Rectal smooth muscle tissue (tissue), 1 donor: ENCODE data around the gene EFNA5.
A peak's percentile ranks its signal among the peaks of the same experiment; 100 is the strongest.

Experiments
- H3K27ac ChIP-seq: one replicate; pipeline ENCODE4 v1.7.0; 2013; ENCODE audit warnings: low read depth, low read length, inconsistent platforms
- H3K27me3 ChIP-seq: one replicate; pipeline ENCODE4 v1.7.0; 2013; ENCODE audit warnings: low read length; ENCODE audit not compliant: control insufficient read depth, insufficient read depth
- H3K36me3 ChIP-seq: one replicate; pipeline ENCODE4 v1.7.0; 2013; ENCODE audit warnings: low read length; ENCODE audit not compliant: control insufficient read depth, insufficient read depth
- H3K4me1 ChIP-seq: one replicate; pipeline ENCODE4 v1.7.0; 2013; ENCODE audit warnings: low read length; ENCODE audit not compliant: control insufficient read depth, insufficient read depth
- H3K4me3 ChIP-seq: one replicate; pipeline ENCODE4 v1.7.0; 2013; ENCODE audit warnings: low read length
- H3K9ac ChIP-seq: one replicate; pipeline ENCODE4 v1.7.0; 2013; ENCODE audit warnings: low read length

Gene EFNA5

DNA sequence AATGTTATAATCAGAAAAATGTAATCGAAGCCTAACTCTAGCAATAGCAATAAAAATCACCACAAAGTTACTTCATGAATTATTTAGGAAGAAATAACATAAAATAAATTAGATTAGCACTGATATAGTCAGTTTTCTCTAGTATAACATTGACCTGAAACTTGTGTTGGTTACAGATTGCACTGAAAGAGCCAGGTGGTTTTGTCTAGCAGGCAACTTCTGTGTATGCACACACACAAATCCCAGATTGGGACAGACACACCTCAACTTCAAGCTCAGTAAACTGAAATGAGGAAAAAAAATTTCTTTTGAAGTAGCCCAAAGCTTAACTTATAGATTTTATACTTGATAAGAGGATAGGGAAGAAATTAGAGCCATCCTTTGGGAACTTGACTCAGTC, 129.3 kb downstream of the EFNA5 start:
- H3K36me3 ChIP-seq: no peaks in the 10 kb centered on the region
- H3K27ac ChIP-seq: no peak overlapping the region
- H3K27me3 ChIP-seq: no peaks in the 10 kb centered on the region
- no peak overlapping the region for H3K9ac ChIP-seq
- peaks cover 7% of the 10 kb centered on the region for H3K4me1 ChIP-seq
- no peak overlapping the region for H3K4me3 ChIP-seq

DNA sequence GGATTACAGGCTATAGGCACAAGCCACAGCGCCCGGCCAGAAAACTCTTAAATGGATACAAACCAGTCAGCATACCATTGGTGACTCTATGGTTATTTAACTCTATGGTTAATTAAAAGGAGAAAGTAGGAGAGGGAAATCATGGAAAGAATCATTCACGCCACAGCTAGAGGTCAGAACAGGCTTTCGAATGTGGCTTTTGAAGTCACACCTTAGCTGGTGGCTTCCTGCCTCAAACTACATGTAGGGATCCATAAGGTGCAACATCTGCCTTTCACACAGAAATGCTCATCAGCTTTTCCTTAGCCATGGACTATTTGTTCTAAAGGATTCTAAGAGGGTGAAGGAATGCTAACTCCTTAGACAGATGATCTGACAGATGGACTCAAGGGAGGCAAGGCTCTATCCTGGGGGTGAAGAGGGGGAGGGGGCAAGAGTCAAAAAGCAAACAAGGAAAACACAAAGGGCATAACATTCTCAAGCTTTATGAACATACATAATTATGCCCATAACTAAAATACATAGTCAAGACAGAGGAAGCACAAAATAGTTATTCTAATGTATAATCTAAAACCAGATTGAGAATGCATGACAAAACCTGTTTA, 130.9 kb downstream of the EFNA5 start:
- Histone ChIP-seq H3K4me1 (peaks cover 7% of the 10 kb centered on the region), H3K27ac (no peak overlapping the region), H3K36me3 (no peaks in the 10 kb centered on the region), H3K27me3 (no peaks in the 10 kb centered on the region), H3K4me3 (no peak overlapping the region), H3K9ac (no peak overlapping the region)

DNA sequence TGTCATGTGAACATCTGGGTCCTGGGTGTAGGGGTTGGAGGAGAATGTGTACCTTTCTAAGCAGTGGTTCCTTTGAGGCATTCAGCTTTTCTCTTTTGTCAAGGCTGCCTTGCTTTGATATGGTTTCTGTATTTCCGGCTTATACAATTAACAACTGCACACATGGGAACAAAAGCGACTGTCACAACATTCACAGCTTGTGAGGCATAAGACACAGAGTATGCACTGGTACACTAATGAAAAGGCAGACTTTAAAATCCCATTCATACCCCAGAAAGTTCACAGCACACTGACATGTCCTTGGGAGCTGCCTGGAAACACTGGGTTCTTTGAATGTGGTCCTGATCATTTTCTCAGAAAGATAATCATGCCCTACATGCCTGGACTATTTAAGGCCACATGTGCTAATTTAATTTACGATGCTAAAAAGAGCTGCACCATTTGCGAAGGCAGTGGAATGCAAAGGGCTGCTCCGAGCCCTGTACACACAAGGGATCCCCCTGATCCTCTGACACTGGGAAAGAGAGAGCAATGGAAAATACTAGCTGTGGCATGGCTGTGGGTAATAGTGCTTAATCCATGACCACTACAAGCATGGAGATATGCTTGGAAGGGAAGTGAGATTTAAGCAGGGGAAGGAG, 131.8 kb downstream of the EFNA5 start:
- Histone ChIP-seq H3K4me3 (no peak overlapping the region), H3K36me3 (no peaks in the 10 kb centered on the region), H3K4me1 (peaks cover 3% of the 10 kb centered on the region), H3K9ac (no peak overlapping the region), H3K27ac (peak overlapping the region; percentile 53), H3K27me3 (no peaks in the 10 kb centered on the region)

DNA sequence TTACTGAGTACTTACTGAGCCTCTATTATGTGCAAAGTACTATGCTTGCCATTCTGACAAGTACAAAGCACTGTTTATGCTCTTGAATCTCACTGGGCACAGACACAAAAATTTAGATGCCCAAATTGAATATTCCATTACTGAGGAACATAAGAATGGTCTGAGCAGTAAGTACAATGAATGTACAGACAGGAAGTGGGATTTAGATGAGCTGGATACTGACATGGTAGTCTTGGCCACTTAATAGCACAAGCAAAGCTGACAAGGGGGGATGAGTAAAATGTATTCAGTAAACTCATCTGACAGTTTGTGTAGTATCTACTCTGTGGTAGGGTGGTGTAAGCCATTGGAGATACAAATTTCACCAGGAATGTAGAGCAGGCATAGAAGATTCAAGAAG, 132.4 kb downstream of the EFNA5 start:
- H3K27ac ChIP-seq: peak overlapping the region; percentile 53

DNA sequence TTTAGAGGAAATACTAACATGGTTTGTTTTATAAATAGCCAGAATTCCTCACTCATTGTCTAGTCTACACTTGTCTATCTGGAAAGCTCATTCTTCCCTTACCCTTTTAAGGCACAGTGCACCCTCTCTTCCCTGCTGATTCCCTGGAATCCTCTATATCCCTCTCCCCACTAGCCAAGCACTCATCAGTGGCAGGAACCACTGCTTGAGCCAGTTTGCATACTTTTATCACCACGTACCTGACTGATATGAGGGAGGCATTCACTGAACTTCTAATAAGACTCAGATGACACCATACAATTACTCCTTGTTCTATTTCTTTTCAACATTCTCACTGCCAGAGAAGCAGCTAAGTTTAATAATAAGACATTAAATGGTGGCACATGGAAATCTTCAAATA, 134.9 kb downstream of the EFNA5 start:
- H3K4me1 ChIP-seq: peaks cover 3% of the 10 kb centered on the region
- no peak overlapping the region for H3K9ac ChIP-seq
- no peaks in the 10 kb centered on the region for H3K36me3 ChIP-seq
- H3K27ac ChIP-seq: no peak overlapping the region
- H3K4me3 ChIP-seq: no peak overlapping the region
- no peaks in the 10 kb centered on the region for H3K27me3 ChIP-seq

More for the DNA sequence above, 132.4 kb downstream of the EFNA5 start:
- no peaks in the 10 kb centered on the region for H3K27me3 ChIP-seq
- H3K4me3 ChIP-seq: no peak overlapping the region
- peaks cover 3% of the 10 kb centered on the region for H3K4me1 ChIP-seq
- H3K36me3 ChIP-seq: no peaks in the 10 kb centered on the region
- no peak overlapping the region for H3K9ac ChIP-seq

DNA sequence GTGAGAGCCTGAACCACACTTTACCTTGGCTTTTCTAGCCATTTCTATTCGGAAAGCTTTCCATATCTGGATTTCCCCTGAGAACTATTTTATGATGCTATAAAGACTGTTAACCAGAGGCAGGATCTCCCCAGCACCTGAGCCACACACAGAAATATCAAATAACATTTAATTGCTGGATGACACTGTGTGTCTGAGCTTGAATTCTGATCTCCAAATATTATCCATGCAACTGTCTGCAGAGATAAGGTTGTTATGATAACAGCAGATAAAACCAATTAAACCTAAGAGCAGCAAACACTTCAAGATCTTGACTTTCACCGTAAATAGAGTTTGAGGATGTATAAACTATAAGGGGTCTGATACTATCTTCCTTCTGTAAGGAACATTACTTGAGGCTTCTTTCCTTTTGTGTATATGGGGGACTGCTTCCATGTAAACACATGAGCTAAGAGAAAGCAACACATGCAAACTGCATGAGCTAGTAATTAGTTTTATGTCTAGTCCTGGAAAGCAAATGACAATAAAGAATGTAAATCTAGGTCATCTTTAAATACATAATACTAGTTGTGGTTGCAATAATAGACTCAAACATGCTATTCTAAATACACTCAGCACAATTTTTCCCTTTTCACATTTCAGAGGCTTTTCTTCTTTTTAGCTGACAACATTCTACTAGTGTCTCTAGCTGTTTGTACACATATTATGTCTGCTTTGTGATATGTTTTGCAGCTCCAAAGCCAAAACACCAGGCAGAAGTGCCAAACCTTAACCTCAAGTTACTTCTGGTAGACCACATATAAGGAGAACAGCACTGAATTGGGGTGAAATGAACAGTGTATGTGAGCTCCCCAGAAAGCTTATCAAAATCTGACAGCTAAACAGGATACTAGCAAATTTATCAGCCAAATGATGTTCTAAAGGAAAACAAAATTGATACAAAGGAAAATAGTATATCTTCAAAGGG, 136.5 kb downstream of the EFNA5 start:
- Histone ChIP-seq H3K27me3 (no peaks in the 10 kb centered on the region), H3K36me3 (no peaks in the 10 kb centered on the region), H3K4me1 (peaks cover 3% of the 10 kb centered on the region), H3K4me3 (no peak overlapping the region), H3K9ac (no peak overlapping the region), H3K27ac (no peak overlapping the region)

DNA sequence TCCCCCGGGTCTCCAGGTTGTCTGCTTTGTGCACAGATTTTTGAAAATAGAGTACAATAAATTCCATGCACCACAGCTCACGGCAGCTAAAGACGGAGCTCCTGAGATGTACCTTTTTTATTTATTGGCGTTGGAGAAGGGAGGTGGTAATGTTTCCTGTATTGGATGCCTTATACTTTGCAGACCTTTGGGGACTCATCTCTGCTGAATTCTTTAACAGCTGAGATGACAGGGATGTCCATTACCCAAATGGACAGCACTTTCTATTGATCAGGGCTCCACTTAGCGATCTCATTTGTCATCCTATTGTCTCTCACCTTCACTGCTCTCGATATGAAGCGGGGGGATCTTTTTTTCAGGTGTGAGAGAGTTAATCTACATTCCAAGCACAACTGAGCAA, 137.8 kb downstream of the EFNA5 start:
- no peaks in the 10 kb centered on the region for H3K36me3 ChIP-seq
- H3K27ac ChIP-seq: no peak overlapping the region
- no peaks in the 10 kb centered on the region for H3K27me3 ChIP-seq
- H3K4me1 ChIP-seq: no peaks in the 10 kb centered on the region
- H3K4me3 ChIP-seq: no peak overlapping the region
- no peak overlapping the region for H3K9ac ChIP-seq

DNA sequence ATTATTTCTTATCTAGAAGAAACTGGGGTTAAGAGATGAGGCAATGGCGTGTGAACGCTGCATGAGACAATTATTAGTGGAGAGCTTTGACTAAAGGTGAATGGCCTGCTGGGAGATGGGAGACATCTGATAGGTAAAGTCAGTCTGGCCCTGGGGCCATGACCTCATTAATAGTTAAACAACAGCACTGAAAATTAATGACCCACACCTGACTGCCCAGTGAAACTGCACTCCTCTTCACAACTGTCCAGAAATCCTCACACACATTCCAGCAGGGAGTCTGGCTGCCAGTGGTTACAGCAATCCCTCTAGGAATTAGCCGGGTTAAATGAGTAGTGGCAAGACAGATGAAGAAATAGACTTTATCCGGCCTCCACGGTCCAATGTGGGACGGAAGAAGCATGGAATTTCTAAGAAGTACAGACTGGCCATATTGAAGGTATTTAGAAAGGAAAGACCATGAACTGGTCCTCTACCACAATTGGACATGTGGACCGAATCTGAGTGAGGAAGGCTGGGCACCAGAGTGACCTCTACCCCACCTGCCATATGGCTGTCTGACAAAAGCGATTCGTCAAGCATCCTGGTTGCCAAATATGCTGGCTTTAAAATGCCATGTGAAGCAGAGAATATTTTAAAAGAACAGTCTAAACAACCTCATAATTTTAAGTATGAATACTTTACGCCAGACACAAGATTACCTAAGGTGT, 138.4 kb downstream of the EFNA5 start:
- Histone ChIP-seq H3K9ac (no peak overlapping the region), H3K27ac (no peak overlapping the region), H3K36me3 (no peaks in the 10 kb centered on the region), H3K4me1 (no peaks in the 10 kb centered on the region), H3K27me3 (no peaks in the 10 kb centered on the region), H3K4me3 (no peak overlapping the region)

DNA sequence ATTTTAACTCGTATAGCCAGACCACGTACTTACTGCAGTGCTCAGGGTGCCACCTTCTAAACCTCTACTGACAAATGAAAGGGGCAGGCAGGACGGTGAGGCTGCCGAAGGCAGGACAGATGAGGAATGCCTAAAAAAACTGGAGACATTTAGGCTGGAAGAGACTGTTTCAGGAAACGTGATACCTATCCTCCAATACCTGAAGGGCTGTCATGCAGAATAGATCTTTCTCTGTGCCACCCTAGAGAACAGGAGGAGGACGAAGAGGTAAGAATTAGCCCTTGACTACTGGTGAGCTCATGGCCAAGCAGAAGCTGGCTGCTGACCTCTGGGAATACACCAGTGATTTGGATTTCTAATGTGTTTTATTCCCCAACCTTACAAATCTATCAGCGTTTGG, 139.4 kb downstream of the EFNA5 start:
- Histone ChIP-seq H3K4me3 (no peak overlapping the region), H3K9ac (no peak overlapping the region), H3K27ac (no peak overlapping the region), H3K27me3 (no peaks in the 10 kb centered on the region), H3K36me3 (no peaks in the 10 kb centered on the region), H3K4me1 (no peaks in the 10 kb centered on the region)

DNA sequence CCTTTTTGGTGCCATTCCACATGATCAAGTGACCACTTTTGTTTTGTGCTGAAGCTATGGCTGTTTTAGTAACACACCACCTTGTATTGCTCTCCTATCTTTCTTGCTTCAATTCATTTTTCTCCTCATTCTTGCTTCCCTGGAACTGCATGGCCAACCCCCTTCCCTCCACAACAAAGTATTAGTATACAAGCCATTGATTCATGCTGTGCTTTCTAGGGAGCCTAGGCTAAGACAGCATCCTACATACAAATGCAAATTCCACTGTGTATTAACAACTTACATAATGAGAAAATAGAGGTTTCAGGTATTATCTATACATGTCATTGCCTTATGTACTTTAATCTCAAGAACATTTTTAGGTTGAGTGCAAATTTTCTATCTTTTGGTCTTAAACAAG, 141.1 kb downstream of the EFNA5 start:
- no peak overlapping the region for H3K9ac ChIP-seq
- H3K27me3 ChIP-seq: no peaks in the 10 kb centered on the region
- no peaks in the 10 kb centered on the region for H3K4me1 ChIP-seq
- H3K27ac ChIP-seq: no peak overlapping the region
- no peak overlapping the region for H3K4me3 ChIP-seq
- H3K36me3 ChIP-seq: no peaks in the 10 kb centered on the region

DNA sequence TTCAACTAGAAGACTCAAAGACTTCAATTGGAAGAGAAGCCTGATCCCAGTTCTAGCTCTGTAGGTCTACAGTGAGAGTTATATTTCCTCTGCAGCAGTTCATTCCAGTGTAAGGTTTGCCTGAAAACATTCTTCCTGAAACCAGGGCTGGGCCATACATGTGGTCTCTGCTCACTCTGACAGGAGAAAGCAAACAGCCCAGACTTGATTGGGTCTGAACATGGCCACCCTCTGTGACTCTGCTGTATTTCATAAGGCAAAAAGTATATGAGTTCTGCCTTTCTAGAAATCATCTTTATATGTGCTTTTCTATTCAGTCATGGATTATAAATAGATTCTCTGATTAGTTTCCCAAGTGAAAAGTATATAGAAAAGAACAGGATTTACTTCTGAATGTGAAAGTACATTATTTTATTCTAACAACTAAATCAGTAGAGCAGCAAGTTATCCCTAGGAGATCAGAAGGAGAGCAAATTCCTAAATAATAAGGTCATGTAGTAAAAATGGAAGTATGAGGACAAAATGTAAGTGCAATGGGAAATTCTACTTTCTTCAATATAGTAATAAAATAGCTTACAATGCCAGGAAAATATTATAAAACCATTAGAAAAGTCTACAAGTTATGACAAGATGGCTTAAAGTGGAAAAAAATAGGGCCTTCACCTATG, 144.3 kb downstream of the EFNA5 start:
- no peak overlapping the region for H3K9ac ChIP-seq
- H3K4me3 ChIP-seq: no peak overlapping the region
- no peaks in the 10 kb centered on the region for H3K4me1 ChIP-seq
- H3K36me3 ChIP-seq: no peaks in the 10 kb centered on the region
- H3K27me3 ChIP-seq: no peaks in the 10 kb centered on the region
- no peak overlapping the region for H3K27ac ChIP-seq

DNA sequence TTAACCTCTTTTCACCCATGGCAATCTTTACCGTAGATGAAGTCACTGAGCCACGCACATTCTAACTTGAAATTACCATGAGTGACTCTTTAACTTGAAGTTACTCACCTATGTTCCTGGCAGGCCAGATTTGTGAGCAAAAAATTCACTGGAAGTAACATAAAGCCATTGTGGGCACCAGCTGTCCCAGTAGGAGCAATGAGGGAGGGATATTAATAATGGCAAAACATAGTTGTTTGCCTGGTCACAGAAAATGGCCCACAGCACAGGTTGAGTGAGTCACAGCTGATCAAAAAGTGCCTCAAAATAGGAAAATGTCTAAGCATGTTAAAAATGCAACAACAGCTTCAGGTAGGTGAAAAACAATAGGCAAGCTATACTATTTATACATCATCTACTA, 146.6 kb downstream of the EFNA5 start:
- no peak overlapping the region for H3K27ac ChIP-seq
- H3K27me3 ChIP-seq: no peaks in the 10 kb centered on the region
- H3K36me3 ChIP-seq: no peaks in the 10 kb centered on the region
- no peak overlapping the region for H3K4me3 ChIP-seq
- no peak overlapping the region for H3K9ac ChIP-seq
- H3K4me1 ChIP-seq: no peaks in the 10 kb centered on the region
